Stimulated activated CD8-positive, alpha-beta memory T cell treated with anti-CD3 and anti-CD28 coated beads, Interleukin-15, amount 100 ng/mL, for 1 hour (primary cell): ENCODE data around the gene KIF15.

Experiments
- DNase-seq: peaks from one replicate; pipeline ENCODE4 v3.0.0-alpha.2; 2020; ENCODE audit warnings: low read depth

KIF15 gene

GRCh38 chr3:44883213-44883955 is 121.8 kb downstream of the KIF15 start:
- DNase-seq, result no peak

DNA sequence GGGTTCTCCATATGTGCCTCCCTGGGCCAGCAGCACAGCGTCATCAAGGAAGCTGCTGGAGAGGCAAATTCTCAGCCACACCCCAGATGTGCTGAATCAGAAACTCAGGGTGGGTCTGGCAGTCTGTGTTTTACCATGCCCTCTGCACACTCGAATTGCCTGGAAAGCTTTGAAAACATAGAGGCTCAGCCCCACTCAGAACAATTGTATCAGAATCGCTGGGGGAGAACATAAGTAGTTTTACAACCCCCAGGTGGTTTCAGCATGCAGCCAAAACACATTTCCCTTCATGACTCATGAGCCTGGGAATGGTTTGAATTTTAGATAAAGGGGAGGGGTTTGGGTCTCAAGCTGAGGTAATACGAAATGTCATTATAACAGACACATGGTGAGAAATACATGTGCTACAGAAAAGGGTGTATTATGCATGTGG is 122.4 kb downstream of the KIF15 start:
- DNase-seq, result no peak

DNA sequence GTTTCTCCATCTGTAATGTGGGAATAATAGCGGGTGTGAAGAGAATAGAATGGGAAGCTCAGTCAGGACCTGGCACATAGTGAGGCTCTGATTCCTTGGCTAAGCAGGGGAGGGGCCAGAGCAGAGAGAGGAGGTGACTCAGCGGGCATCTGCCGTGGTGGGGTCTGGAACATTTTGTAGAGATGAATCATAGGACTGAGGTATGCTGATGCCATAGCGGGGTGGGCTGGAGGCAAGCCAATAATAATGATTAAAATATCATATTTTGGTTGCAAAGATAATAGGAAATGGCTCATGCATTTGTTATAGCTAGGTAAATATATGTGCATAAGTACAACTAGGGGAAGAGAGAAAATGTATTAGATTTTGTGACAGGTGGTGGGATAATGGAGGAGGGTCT is 124.0 kb downstream of the KIF15 start:
- no peak for DNase-seq

GRCh38 chr3:44886561-44886960 is 125.0 kb downstream of the KIF15 start:
- no peak for DNase-seq

DNA sequence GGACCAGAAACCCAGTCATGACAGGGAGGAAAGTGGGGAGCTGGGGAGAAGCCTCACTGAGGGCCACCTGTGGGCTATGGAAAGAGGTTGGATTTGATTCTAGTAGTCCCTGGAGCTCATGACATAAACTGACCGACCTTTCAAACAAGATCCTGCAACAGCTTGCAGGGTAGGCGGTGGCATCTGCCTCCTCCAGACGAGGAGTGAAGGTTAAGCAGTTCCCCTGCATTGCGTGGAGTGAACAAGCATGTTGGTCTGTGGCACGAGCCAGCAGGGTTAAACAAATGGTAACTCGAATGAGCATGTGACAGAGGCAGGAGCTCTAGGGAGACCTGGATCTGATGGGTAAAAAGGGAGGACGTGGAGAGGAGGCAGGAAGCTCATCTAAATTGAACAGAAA is 125.5 kb downstream of the KIF15 start:
- no peak for DNase-seq

DNA sequence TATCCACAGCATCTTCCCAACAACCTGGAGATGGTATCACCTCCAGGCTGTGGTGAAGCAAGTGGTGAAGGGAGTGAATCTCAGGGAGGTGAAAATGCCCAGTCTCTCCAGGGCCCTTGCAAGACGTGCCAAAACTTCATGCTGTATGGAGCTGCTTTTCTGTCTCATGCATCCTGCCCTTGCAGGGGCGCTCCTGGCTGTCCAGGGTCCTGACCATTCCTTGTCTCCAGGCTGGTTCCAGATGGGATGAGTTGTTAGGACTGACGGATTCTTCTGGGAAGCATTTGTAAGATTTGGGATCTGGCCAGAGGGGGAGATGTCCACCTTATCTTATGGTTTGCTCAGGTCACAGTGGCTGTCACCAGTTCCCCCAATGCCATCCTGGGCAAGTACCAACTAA is 128.7 kb downstream of the KIF15 start:
- no peak for DNase-seq

- DNase-seq, result no peak
These were observed 129.3 kb downstream of the KIF15 start for GRCh38 chr3:44890852-44891251.

- no peak for DNase-seq
These were observed 131.1 kb downstream of the KIF15 start for GRCh38 chr3:44892689-44893088.

GRCh38 chr3:44893097-44893496 is 131.5 kb downstream of the KIF15 start:
- DNase-seq, result no peak

- no peak for DNase-seq
These were observed 132.9 kb downstream of the KIF15 start for GRCh38 chr3:44894485-44894884.

DNA sequence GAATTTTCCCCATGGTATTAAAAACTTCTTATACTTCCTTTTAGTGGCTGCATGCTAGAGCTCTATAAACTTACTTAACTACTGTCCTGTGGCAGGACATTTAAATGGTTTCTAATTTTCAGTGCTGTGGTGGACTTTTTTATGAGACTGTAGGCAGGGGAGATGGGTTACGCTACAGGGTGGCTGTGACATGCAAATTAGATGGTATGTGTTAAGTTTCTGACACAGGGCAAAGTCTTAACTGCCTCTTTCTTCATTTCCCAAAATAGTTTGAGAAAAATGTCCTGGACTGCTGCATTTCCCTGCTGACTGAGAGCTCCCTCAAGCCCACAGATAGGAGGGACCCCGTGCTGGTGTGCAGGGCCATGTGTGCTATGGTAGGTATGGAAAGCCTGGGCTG is 134.8 kb downstream of the KIF15 start:
- DNase-seq, result no peak

- no peak for DNase-seq
These were observed 138.2 kb downstream of the KIF15 start for GRCh38 chr3:44899683-44900367.

DNA sequence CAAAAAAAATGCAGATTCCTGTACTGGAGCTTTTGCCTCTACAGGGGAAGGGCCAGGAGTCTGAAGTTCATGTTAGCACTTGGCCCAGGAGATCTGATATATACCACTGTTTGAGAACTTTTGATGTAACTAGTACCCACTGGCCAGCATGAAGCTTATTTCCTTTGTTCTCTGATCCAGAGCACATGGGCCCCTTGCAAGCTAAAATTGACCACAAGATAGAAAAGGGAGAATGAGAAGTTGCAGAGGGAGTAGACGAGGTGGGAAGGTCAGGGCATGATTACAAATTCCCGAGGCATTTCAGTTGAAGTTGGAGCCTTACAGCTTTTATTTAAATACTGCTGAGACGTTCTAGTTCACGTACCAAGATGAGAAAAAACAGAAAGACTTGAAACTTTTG is 141.0 kb downstream of the KIF15 start:
- DNase-seq, result no peak
